SK-N-SH treated with all-trans-retinoic acid at 6 μM for 48 hours (cell line): ENCODE measurements around the gene SIGLEC6.

Experiments used
- ARNTL ChIP-seq: fragments of 450-650 bp; formaldehyde crosslinking; IDR thresholded peaks from 2 replicates; pipeline ENCODE4 v1.5.0; 2020; ENCODE audit warnings: low read depth, mild to moderate bottlenecking, moderate library complexity, borderline replicate concordance
- CSDC2 ChIP-seq: fragments of 250-450 bp; sonication (Bioruptor Pico); IDR thresholded peaks from 2 replicates; pipeline ENCODE4 v1.5.0; 2020; ENCODE audit warnings: mild to moderate bottlenecking, moderate library complexity
- GLIS3 ChIP-seq: fragments of 250-450 bp; sonication (Bioruptor Pico); IDR thresholded peaks from 2 replicates; pipeline ENCODE4 v1.5.0; 2020; ENCODE audit warnings: mild to moderate bottlenecking, moderate library complexity
- OSR1 ChIP-seq: fragments of 250-450 bp; sonication (Bioruptor Pico); IDR thresholded peaks from 2 replicates; pipeline ENCODE4 v1.8.0; 2022; ENCODE audit warnings: moderate library complexity, mild to moderate bottlenecking, inconsistent platforms
- ZNF565 ChIP-seq: fragments of 450-650 bp; formaldehyde crosslinking; conservative IDR thresholded peaks from 2 replicates; pipeline ENCODE4 v1.5.0; 2020; ENCODE audit warnings: low read depth, mild to moderate bottlenecking, moderate library complexity
- TF ChIP-seq, protein P1 (sequence below): fragments of 250-450 bp; sonication (Bioruptor Pico); IDR thresholded peaks from 2 replicates; pipeline ENCODE4 v1.8.0; 2020; ENCODE audit warnings: mild to moderate bottlenecking, moderate library complexity, borderline replicate concordance

DNA sequence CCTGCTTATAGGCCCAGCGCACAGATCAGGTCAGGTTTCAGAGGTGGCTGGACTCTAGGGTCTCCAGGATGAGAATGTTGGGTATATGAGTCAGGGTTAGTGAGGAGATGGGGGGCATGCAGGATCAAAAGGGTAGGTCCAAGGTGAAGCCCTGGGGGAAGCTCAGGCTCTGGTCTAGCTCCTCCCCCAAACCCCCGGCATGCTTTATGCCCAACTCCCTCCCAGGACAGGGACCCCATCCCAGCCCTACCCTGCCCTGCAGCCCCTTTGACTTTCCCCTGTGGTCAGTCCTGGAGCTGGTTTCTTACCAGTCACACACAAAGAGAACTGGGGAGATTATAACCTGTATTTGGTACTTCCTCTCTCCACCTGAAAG, 62.9 kb downstream of the SIGLEC6 start:
- no peak for TF ChIP-seq GLIS3 (CRISPR knock-in tag)
- TF ChIP-seq OSR1 (CRISPR knock-in tag): no peak
- TF ChIP-seq ARNTL: no peak
- TF ChIP-seq, protein P1, sequence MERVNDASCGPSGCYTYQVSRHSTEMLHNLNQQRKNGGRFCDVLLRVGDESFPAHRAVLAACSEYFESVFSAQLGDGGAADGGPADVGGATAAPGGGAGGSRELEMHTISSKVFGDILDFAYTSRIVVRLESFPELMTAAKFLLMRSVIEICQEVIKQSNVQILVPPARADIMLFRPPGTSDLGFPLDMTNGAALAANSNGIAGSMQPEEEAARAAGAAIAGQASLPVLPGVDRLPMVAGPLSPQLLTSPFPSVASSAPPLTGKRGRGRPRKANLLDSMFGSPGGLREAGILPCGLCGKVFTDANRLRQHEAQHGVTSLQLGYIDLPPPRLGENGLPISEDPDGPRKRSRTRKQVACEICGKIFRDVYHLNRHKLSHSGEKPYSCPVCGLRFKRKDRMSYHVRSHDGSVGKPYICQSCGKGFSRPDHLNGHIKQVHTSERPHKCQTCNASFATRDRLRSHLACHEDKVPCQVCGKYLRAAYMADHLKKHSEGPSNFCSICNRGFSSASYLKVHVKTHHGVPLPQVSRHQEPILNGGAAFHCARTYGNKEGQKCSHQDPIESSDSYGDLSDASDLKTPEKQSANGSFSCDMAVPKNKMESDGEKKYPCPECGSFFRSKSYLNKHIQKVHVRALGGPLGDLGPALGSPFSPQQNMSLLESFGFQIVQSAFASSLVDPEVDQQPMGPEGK (CRISPR knock-in tag): no peak
- no peak for TF ChIP-seq ZNF565 (CRISPR knock-in tag)
- TF ChIP-seq CSDC2: no peak
